HEK293 (cell line): ENCODE results near the gene PPT2.

Source experiments
- CTCF ChIP-seq: fragments of 450-650 bp; formaldehyde crosslinking; IDR thresholded peaks from 2 replicates; pipeline ENCODE4 v1.5.1; 2016; ENCODE audit warnings: missing biosample characterization, missing genetic modification characterization
- ZNF629 ChIP-seq: fragments of 450-650 bp; formaldehyde crosslinking; IDR thresholded peaks from 2 replicates; pipeline ENCODE4 v1.5.1; 2017; ENCODE audit warnings: missing biosample characterization, missing genetic modification characterization

GRCh38 chr6:32149092-32149755 is 4.7 kb upstream of the PPT2 start:
- TF ChIP-seq ZNF629 (tag by site-specific recombination) (no peak), CTCF (no peak)
